ENCODE measurements around the gene GPR107. TPM values are rescaled to one million over a fixed set of nuclear protein-coding genes. Genes with fewer than 3 reads are reported as not detected.

Gene GPR107
- total and polyA plus RNA-seq, 2 of the 8 experiments (the other 6 are each of a cell fraction or from before 2014, with no cell fraction given), result 19.3 to 30.7 TPM

DNA sequence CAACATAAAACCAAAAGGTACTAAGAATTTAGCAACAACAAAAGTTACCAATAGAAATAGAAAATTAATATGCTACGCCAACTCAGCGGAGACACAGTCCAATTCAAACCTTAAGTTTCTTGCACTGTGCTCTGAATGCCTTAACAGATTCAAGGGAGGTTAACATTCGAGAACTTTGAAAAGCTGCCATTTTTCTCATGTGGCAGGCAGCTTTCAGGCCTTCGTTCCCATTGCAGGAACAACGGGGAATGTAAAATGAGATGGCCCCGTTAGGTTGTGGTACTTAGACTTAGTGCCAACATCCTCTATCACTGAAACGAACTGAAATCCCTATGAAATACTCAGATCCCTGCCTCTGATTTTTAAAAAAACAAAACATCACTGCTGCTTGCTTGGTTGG, 33.1 kb upstream of the GPR107 start:
- Histone ChIP-seq H2AFZ (ENCODE audit: low read length) (no peak overlapping the region), H3K9me3 (ENCODE audit: insufficient read depth in 2 of 2, low read depth in 1 of 2, low read length in 1 of 2) (peaks cover 4 to 5% of the 10 kb centered on the region in 2 experiments; a peak in 1 of 4 replicates), H4K20me1 (replicated peaks in 1 of 2; ENCODE audit: control insufficient read depth in 1 of 2, insufficient read depth in 2 of 2, low read length in 2 of 2) (no peaks in the 10 kb centered on the region), H2AK5ac (ENCODE audit: low read depth, low read length) (no peak overlapping the region), H3K27ac (ENCODE audit: low read depth, low read length) (no peak overlapping the region), H3K27me3 (replicated peaks in 1 of 4; ENCODE audit: control insufficient read depth in 3 of 4, extremely low read depth in 1 of 4, insufficient read depth in 3 of 4, low read length in 3 of 4) (no peaks in the 10 kb centered on the region), H3K18ac (ENCODE audit: extremely low read depth, low read length) (no peak overlapping the region), H4K5ac (ENCODE audit: insufficient read length, low read depth, low read length) (no peak overlapping the region), H3K79me2 (ENCODE audit: control insufficient read depth in 1 of 2, insufficient read depth in 2 of 2, low read length in 2 of 2) (peaks cover 0 to 18% of the 10 kb centered on the region in 2 experiments; a peak in 1 of 4 replicates), H2BK5ac (ENCODE audit: low read depth, low read length) (no peak overlapping the region), H4K8ac (ENCODE audit: extremely low read depth, insufficient read depth, low read length) (no peak overlapping the region), H3K23me2 (ENCODE audit: low read depth, low read length) (no peaks in the 10 kb centered on the region), H3K14ac (ENCODE audit: insufficient read length) (no peak overlapping the region), H4K91ac (replicated peaks; ENCODE audit: insufficient read length, low read length) (no peak overlapping the region), H2BK20ac (ENCODE audit: low read length) (no peak overlapping the region), H3K4me2 (ENCODE audit: insufficient read depth in 1 of 2, low read depth in 2 of 2, low read length in 2 of 2) (no peak overlapping the region), H3K4ac (replicated peaks; ENCODE audit: insufficient read length, low read depth, low read length) (no peak overlapping the region), H3K36me3 (ENCODE audit: control insufficient read depth in 2 of 4, insufficient read depth in 4 of 4, low read length in 3 of 4) (no peaks in the 10 kb centered on the region), H3K9ac (replicated peaks in 1 of 4; ENCODE audit: extremely low read depth in 1 of 4, low read depth in 3 of 4, low read length in 3 of 4) (no peak overlapping the region), H3K23ac (ENCODE audit: insufficient read length) (no peak overlapping the region), H2BK12ac (ENCODE audit: low read depth, low read length) (no peak overlapping the region), H3K4me1 (replicated peaks in 1 of 4; ENCODE audit: control insufficient read depth in 3 of 4, insufficient read depth in 4 of 4, low read length in 3 of 4) (peaks cover 0 to under 1% (median 0%) of the 10 kb centered on the region in 4 experiments; a peak in 1 of 7 replicates), H2BK120ac (replicated peaks; ENCODE audit: low read depth, low read length) (no peak overlapping the region), H2BK15ac (ENCODE audit: low read length) (no peak overlapping the region), H3K56ac (replicated peaks; ENCODE audit: insufficient read length, low read depth, low read length) (no peak overlapping the region), H3K79me1 (ENCODE audit: low read depth, low read length) (peaks cover 3% of the 10 kb centered on the region; the same call in 1 of the 2 replicates), H3K4me3 (ENCODE audit: extremely low read depth in 1 of 4, insufficient read depth in 2 of 4, low read depth in 3 of 4, low read length in 4 of 4) (no peak overlapping the region)
- WGBS, 2 experiments (ENCODE audit: extremely low coverage in 1 of 2, insufficient coverage in 1 of 2, insufficient read length in 1 of 2, insufficient replicate concordance in 2 of 2, low coverage in 1 of 2, low lambda C conversion rate in 2 of 2, missing lambda C conversion rate in 1 of 2), result 75% methylated on average over 7 of the region's 7 CpGs; no CpG with 5 or more reads in 1 of the 2 experiments
- DNase-seq (ENCODE audit: low read depth in 1 of 2, low spot score in 2 of 2) (no peak), FAIRE-seq (no peak)
- ChIA-PET CTCF (ENCODE audit: partially characterized antibody) (interaction anchor here (1.1 to 1.6 kb wide), 2 partner anchors 19 to 25 kb away, joined by 3 to 5 read pairs; no protein-coding TSS in a partner anchor), POLR2A (ENCODE audit: partially characterized antibody) (interaction anchor here (1.3 kb wide), 1 partner anchor 21 kb away, joined by 3 read pairs; no protein-coding TSS in a partner anchor)
- no peak for TF ChIP-seq TCF12 (IDR thresholded peaks at IDR 0.05; ENCODE audit: low read depth, low read length)
- TF ChIP-seq CTCF (IDR thresholded peaks at IDR 0.05; ENCODE audit: control extremely low read depth in 1 of 3, insufficient read depth in 1 of 3, low read depth in 1 of 3, low read length in 3 of 3), result no peak
- no peak for TF ChIP-seq TAF1 (IDR thresholded peaks at IDR 0.05; ENCODE audit: low read depth, low read length)
- no peak for TF ChIP-seq PHF8 (conservative IDR thresholded peaks at IDR 0.05; ENCODE audit: low read depth, low read length)
- no peak for TF ChIP-seq EZH2 (IDR thresholded peaks at IDR 0.05; ENCODE audit: low read depth, low read length, severe bottlenecking)
- TF ChIP-seq SUZ12 (IDR thresholded peaks at IDR 0.05; ENCODE audit: low read length), result no peak
- TF ChIP-seq TAF7 (optimal IDR thresholded peaks at IDR 0.05; ENCODE audit: borderline replicate concordance, low read depth, low read length), result no peak
- no peak for TF ChIP-seq KDM1A (IDR thresholded peaks at IDR 0.05; ENCODE audit: borderline replicate concordance, low read length)
- no peak for TF ChIP-seq GABPA (IDR thresholded peaks at IDR 0.05; ENCODE audit: borderline replicate concordance, insufficient read depth, low read length)
- TF ChIP-seq HDAC6 (IDR thresholded peaks at IDR 0.05; ENCODE audit: low read depth, low read length), result no peak
- no peak for TF ChIP-seq EGR1 (IDR thresholded peaks at IDR 0.05; ENCODE audit: borderline replicate concordance, low read depth, low read length)
